ENCODE results near the gene CAPN11. TPM values are rescaled to one million over a fixed set of nuclear protein-coding genes. Genes with fewer than 3 reads are reported as not detected.

The CAPN11 gene
- total and polyA plus RNA-seq, 2 donors (not counting 3 experiments of a cell fraction or from before 2014, with no cell fraction given) = 1.4 to 1.7 TPM

DNA sequence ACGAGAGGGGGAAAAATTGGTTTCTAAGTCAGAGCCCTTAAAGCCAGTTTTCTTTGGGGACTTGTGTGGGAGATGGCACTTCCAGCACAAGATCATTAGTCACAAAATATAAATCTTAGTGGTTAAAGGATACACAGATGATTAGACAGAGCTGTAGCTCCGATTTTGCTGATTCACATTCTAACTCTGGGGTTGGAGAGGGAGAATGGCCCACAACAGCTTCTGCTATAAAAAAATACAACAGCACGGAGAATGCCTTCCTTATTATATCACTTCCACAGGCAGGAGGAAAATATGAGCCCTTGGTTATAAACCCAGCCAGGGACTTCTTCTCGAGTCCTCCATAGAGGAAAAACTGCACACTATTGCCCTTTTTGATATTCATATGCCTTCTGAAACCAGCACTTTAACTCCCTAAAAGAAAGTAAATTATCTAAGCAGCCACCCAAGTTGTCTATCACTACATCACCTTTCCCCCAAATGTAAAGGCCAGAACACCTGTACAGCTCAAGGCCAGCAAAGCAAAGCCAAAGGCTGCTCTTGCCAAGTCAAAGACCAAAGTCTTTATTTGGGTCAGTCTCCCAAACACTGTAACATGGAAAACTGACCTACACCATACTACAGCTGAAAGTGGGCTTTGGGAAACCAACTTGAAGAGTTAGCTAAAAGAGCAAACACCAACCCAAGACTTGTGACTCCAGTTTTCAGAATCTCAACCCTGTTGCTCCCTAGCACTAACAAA lies 41.8 kb upstream of the CAPN11 start:
- Histone ChIP-seq H3K4me3 (replicated peaks in 1 of 3; ENCODE audit: insufficient read depth in 1 of 3, low read depth in 1 of 3, low read length in 3 of 3) (no peak overlapping the region), H3K9ac (replicated peaks; ENCODE audit: extremely low read depth, insufficient read depth, low read length) (peak overlapping the region; percentile 30), H3K4me2 (ENCODE audit: insufficient read depth, low read length) (peak overlapping the region; percentile 50), H3K27ac (ENCODE audit: insufficient read depth, low read depth, low read length) (peak overlapping the region; percentile 73), H3K9me1 (replicated peaks; ENCODE audit: control insufficient read depth, extremely low read depth, insufficient read depth, low read length) (no peaks in the 10 kb centered on the region), H3K27me3 (ENCODE audit: control insufficient read depth in 2 of 2, insufficient read depth in 2 of 2, low read length in 2 of 2) (no peaks in the 10 kb centered on the region), H2AFZ (ENCODE audit: low read depth, low read length) (no peak overlapping the region), H3K79me2 (ENCODE audit: control insufficient read depth, insufficient read depth, low read length) (peaks cover 63% of the 10 kb centered on the region), H3K36me3 (ENCODE audit: control insufficient read depth in 2 of 2, extremely low read depth in 1 of 2, insufficient read depth in 2 of 2, low read length in 2 of 2) (peaks cover 3 to 11% of the 10 kb centered on the region in 2 experiments), H4K20me1 (replicated peaks; ENCODE audit: control insufficient read depth, extremely low read depth, insufficient read depth, low read length) (no peaks in the 10 kb centered on the region), H3K9me3 (replicated peaks; ENCODE audit: control insufficient read depth, insufficient read depth, low read length) (no peaks in the 10 kb centered on the region), H3K4me1 (ENCODE audit: control insufficient read depth, extremely low read depth, insufficient read depth, low read length) (peaks cover 33% of the 10 kb centered on the region)
- FAIRE-seq (peak; percentile 67), DNase-seq (ENCODE audit: low read depth, low spot score) (peak; percentile 81)
- dilution Hi-C loops (cut with MboI; ENCODE audit: extremely low pct_ligation_motif_present, low sequenced_read_pairs) = no loop called here
- intact Hi-C loops (cut with micrococcal nuclease) = loop anchor here (1.0 kb wide), 2 partner anchors 10 to 13 kb away; partner anchors contain the start of genes MRPL14 and TMEM63B
- TF ChIP-seq JUN (IDR thresholded peaks at IDR 0.05; ENCODE audit: borderline replicate concordance, insufficient read depth, insufficient read length, low read depth) (peak; percentile 60), FOS (IDR thresholded peaks at IDR 0.05; ENCODE audit: borderline replicate concordance, insufficient read depth, low read length) (no peak)
- ChIA-PET CTCF (interaction anchor here (0.6 to 3.8 kb wide), 10 partner anchors 11 to 196 kb away, joined by 3 to 18 read pairs (median 4); partner anchors contain the start of genes AARS2 and SLC35B2), POLR2A (interaction anchor here (1.4 kb wide), 1 partner anchor 11 kb away, joined by 3 read pairs; the partner anchor contains the start of genes MRPL14 and TMEM63B)
- BruUV-seq (replicated peaks) = no TSS peak

- Histone ChIP-seq H3K27me3 (ENCODE audit: control insufficient read depth in 2 of 2, insufficient read depth in 2 of 2, low read length in 2 of 2) (no peaks in the 10 kb centered on the region), H3K27ac (ENCODE audit: insufficient read depth, low read depth, low read length) (peak overlapping the region; percentile 73), H3K9ac (replicated peaks; ENCODE audit: extremely low read depth, insufficient read depth, low read length) (no peak overlapping the region), H3K9me3 (replicated peaks; ENCODE audit: control insufficient read depth, insufficient read depth, low read length) (no peaks in the 10 kb centered on the region), H3K4me1 (ENCODE audit: control insufficient read depth, extremely low read depth, insufficient read depth, low read length) (peaks cover 38% of the 10 kb centered on the region), H3K4me3 (replicated peaks in 1 of 3; ENCODE audit: insufficient read depth in 1 of 3, low read depth in 1 of 3, low read length in 3 of 3) (no peak overlapping the region), H2AFZ (ENCODE audit: low read depth, low read length) (no peak overlapping the region), H3K79me2 (ENCODE audit: control insufficient read depth, insufficient read depth, low read length) (peaks cover 71% of the 10 kb centered on the region), H3K9me1 (replicated peaks; ENCODE audit: control insufficient read depth, extremely low read depth, insufficient read depth, low read length) (no peaks in the 10 kb centered on the region), H3K4me2 (ENCODE audit: insufficient read depth, low read length) (no peak overlapping the region), H3K36me3 (ENCODE audit: control insufficient read depth in 2 of 2, extremely low read depth in 1 of 2, insufficient read depth in 2 of 2, low read length in 2 of 2) (peaks cover 3 to 11% of the 10 kb centered on the region in 2 experiments), H4K20me1 (replicated peaks; ENCODE audit: control insufficient read depth, extremely low read depth, insufficient read depth, low read length) (no peaks in the 10 kb centered on the region)
- FAIRE-seq (no peak), DNase-seq (ENCODE audit: low read depth, low spot score) (no peak)
- CTCF ChIA-PET = interaction anchor here (0.8 to 3.8 kb wide), 6 partner anchors 11 to 139 kb away, joined by 3 to 18 read pairs (median 4); partner anchors contain the start of gene SLC35B2
- TF ChIP-seq POLR2A (IDR thresholded peaks at IDR 0.05; ENCODE audit: low read depth, low read length) = no peak
- TF ChIP-seq, protein P1, sequence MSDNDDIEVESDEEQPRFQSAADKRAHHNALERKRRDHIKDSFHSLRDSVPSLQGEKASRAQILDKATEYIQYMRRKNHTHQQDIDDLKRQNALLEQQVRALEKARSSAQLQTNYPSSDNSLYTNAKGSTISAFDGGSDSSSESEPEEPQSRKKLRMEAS (IDR thresholded peaks at IDR 0.05; ENCODE audit: insufficient read depth, insufficient read length) = no peak
- TF ChIP-seq FOS (IDR thresholded peaks at IDR 0.05; ENCODE audit: borderline replicate concordance, insufficient read depth, low read length) = no peak
- POLR2A ChIA-PET = no interaction called here
- dilution Hi-C loops (cut with MboI; ENCODE audit: extremely low pct_ligation_motif_present, low sequenced_read_pairs) = no loop called here
- BruUV-seq (replicated peaks) = no TSS peak
- intact Hi-C loops (cut with micrococcal nuclease) = no loop called here
Observed at GRCh38 chr6:44117397-44118128, 41.1 kb upstream of the CAPN11 start.

Measured in endothelial cell of umbilical vein (primary cell).